ENCODE measurements around the gene TMEM116.

DNA sequence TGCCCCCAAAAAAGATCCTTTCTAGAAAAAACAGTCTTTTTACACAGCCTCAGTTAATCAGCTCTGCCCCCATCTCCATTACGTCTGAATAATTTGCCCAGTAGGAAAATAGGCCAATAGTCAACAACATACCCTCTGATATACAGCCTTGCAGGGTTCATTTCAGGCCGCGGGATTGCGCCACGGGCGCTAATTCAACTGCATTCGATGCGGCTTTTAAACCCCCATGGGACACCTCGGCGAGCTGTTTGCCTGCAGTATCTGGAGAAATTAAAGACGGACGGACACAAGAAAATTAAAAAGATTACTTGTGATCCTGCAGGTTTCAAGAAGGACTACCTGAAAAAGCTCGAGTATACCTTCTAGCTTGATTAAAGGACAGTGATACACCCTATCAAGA lies 36.4 kb upstream of the TMEM116 start:
- no peak for TF ChIP-seq CTCF (conservative IDR thresholded peaks at IDR 0.05; ENCODE audit: low read depth, low read length)
- TF ChIP-seq CEBPB (IDR thresholded peaks at IDR 0.05; ENCODE audit: low read depth, low read length), result no peak
- no peak for TF ChIP-seq RAD21 (IDR thresholded peaks at IDR 0.05; ENCODE audit: low read length)
- no peak for TF ChIP-seq ELK1 (IDR thresholded peaks at IDR 0.05; ENCODE audit: borderline replicate concordance, low read depth, low read length)
